Activated effector memory CD4-positive, alpha-beta T cell treated with anti-CD3 and anti-CD28 coated beads, Interleukin-2, amount 50 U/mL, for 16 hours (primary cell): ENCODE data around the gene E4F1.

ENCODE experiments used
- DNase-seq: peaks from one replicate; pipeline ENCODE4 v3.0.0-alpha.2; 2020

E4F1 gene

DNA sequence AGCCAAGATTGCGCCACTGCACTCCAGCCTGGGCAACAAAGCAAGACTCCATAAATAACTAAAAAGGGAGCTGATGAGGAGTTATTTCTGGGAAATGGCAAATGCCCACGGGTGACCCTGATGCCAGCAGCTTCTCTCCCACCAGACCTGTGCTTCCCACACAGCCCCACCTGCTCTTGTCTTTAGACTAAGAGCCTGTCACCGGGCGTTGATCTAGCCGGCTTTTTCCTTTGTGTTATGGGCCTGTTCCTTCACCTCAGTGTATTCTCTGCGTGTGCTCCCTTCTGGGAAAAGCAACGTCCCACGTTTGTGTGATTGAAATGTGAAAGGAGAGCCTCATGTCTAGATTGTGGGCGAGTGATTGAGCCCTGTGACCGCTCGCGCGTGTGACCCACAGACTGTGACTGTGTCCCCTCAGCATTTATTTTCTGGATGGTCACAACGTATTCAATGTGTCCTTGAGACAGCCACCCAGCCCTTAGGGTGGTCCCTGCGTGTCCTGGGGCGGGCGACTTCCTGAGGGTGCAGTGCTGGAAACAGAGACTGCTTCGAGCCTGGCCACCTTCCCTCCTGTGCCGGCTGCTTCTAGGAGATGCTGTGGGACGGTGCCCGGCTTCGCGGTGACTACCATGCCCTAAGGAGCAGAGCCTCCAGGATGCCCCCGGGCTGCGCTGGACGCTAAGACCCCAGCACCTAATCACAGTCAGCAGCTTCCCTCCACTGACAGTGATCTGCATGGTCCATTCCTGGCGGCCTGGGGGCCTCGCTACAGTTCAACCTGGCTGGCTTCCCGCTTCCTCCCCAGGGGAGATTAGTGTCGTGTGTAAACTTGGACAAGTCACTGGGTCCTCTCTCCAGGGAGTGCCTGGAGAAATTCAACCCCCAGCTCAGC lies 52.3 kb downstream of the E4F1 start:
- DNase-seq: no peak

DNA sequence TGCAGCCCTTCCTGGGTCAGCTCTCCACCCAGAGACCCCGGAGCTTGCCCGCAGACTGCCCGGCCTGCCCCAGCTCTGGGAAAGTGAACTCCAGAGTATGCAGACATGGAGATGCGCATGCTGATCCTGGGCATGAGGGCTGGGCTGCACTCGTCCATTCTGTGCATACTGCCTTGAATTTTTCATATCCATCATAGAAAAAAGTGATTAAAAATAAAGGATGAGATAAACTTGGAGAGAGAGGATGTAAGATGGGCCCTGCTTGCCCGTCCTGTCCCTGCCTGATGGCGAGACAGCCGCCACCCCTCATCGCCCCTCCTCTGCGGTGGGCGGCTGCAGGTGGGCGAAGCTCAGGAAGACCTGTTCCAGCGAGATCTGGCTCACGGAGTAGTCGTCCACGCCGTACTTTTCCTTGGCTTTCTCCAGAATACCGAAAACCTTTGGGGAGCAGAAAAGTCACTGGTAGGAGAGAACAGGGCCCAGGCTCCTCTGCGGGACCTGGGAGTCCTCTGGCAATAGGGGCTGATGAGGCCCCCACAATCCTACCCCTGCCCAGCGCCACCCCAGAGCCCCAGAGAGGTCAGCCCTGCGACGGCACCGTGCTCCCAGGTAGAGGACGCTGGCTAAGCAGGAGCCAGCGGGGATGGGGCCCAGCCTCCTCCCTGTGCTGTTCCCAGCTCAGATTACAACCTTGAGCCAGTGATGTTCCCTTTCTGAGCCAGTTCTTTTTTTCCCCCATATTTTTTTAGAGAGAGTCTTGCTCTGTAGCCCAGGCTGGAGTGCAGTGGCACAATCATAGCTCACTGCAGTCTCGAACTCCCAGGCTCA lies 53.2 kb downstream of the E4F1 start:
- no peak for DNase-seq

DNA sequence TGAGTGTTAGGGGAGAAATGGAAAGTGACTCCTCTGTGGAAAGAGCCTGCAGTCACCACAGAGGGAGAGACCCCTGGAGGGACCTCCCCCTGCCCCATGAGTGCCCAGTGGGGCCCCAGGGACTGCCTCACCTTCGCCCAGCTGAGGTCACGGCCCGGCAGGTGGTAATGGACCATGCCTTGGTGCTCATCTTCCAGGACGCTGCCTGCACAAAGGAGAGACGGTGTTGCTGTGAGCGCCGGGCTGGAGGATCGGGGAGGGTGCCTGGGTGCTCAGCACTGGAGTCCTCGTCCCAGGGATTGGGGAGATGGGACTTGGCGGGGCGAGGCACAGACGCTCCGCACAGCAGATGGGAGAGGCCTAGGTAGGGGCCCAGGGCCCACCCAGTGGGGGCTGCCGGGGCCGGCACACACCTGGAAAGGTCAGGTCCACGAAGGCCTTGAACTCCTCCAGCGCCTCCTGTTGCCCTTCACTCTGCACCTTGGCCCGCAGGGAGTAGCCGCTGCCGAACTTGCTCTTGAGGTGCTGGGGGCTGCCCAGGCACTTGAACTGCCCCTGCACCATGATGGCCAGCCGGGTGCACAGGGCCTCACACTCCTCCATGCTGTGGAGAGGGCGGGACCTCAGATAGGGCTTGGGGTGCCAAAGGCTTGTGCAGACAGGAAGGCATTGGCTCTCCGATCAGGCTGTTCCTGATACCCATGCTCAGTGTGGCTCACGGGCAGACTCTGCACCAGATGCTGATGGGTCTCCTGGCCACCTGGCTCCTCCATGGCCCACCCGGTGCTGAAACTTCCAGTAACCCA lies 54.3 kb downstream of the E4F1 start:
- no peak for DNase-seq

DNA sequence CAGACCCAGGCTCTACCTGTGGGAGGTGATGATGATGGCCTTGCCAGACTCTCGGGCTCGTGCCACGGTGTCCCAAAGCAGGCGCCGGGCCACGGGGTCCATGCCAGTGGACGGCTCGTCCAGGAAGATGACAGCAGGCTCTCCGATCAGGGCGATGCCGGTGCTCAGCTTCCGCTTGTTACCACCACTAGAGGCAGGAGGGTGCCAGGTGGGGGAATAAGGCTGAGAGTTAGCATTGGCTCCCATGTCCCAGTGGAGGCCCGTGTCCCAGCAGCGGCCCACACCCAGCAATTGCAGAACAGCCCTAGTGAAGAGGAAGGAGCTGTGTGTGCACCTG lies 54.8 kb downstream of the E4F1 start:
- DNase-seq: no peak

DNA sequence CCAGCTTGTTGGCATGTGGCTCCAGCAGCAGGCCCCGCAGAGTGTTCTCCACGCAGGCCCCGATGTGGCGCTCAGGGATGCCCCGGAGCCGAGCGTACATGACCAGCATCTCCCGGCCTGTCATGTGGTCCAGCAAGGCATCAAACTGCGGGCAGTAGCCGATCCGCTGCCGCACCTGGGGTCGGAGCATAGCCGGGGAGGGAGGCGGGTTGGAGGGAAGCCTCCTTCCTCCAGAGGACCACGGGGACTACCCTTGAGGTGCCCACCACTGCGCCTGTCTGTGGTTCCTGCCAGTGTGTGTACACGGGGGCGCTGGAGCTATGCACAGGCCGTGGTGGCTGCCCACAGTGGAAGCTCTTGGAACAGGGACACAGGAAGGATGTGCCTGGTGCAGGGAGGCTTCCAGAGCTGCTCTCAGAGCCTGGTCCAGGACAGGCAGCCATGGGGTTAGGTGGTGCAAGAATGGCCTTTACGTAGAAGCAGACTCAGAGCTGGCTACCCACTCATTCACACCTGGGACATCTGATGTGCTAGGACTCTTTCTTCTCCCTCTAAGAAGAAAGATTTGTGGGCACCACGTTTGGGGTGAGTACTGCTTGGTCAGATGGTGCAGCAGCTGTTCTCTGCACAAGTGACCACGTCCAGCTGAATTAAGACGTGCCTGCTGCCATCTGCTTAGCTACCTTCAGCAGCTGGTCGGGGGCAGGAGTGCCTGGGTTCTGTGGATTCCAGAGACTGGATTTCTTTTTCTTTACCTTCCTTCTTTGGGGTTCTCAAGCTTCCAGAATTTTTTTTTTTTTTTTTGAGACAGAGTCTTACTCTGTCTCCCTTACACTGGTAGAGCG lies 55.8 kb downstream of the E4F1 start:
- no peak for DNase-seq

DNA sequence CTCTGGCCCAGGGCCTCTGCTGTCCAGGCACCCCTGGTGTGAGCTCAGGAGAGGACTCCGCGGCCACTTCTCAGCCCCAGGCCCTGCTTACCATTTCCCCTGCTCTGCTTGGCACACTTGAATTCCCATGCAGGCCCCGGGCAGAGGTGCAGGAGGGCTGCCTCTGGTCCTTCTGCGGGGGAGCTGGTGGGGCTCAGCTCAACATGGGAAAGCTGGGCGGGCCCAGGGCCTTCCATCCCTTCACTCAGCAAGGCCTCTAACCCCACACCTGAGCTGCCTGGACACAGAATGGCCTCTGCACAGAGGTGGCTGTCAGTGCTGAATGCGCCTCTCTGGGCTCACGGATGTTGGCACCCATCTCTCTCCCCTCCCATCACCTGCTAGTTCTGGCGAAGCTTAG lies 57.1 kb downstream of the E4F1 start:
- no peak for DNase-seq

DNA sequence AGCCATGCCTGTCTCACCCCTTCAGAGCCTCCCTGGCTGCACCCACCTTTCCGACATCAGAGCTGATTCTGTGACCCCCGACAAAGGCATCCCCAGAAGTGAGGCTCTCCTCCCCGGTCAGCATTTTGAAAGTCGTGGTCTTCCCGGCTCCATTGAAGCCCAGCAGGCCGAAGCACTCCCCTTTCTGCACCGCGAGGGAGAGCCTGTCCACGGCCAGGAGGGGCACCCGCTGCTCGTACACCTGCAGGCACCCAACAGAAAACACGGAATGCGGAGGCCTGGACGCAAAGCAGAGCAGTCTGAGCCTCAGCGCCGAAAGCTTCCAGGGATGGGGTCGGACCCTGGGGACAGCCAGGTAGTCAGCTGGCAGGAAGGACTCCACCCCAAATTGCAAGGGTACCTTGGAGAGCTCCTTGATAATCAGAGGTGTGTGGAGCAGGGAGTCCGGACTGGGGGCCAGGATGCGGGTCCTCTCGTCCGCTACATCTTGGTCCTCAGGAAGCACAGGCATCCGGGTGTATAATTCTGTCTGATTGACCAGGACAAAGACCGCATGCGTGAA lies 57.7 kb downstream of the E4F1 start:
- no peak for DNase-seq

DNA sequence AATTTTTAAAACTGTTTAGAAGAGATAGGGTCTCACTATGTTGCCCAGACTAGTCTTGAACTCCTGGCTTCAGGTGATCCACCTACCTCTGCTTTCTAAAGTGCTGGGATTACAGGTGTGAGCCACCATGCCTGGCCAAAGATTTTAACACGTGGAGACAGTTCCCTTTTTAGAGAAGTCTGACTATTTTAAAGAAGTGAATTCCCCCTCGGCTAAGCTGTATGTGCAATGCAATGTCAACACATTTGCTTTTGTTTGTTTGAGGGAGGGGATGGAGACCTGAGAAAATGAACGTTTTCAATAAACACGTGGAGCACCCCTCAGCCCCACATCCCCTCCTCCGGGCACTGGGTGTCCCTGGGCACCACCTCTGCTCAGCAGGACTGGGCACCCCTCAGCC lies 58.9 kb downstream of the E4F1 start:
- no peak for DNase-seq

DNA sequence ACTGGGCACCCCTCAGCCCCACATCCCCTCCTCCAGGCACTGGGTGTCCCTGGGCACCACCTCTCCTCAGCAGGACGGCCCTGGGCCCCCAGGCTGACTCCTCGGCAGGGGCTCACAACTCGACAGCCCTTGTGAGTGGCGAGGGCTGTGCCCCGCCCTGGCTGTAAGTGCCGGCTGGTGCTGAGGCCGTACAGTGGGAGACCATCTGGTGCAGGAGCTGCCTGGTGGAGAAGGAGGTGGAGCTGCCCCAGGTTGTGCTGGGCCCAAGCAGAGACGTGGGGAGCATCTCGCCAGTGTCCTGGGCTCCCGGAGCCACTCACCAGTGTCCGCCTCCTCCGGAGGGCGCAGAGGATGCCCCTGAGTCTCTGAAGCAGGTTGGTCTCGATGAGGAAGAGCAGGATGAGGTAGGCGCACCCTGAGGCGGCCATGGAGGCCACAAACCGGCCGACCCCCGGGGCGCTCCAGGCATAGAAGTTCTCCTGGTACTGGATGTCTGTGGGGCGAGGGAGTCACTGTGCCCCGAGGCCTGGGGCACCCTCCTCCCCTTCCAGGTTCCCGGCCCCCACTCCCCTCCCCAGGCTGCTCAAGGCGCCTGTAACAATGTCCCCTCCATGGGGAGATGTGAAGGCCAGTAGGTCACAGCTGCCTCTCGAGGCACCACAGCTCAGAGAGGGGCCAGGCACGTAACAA lies 59.6 kb downstream of the E4F1 start:
- no peak for DNase-seq

DNA sequence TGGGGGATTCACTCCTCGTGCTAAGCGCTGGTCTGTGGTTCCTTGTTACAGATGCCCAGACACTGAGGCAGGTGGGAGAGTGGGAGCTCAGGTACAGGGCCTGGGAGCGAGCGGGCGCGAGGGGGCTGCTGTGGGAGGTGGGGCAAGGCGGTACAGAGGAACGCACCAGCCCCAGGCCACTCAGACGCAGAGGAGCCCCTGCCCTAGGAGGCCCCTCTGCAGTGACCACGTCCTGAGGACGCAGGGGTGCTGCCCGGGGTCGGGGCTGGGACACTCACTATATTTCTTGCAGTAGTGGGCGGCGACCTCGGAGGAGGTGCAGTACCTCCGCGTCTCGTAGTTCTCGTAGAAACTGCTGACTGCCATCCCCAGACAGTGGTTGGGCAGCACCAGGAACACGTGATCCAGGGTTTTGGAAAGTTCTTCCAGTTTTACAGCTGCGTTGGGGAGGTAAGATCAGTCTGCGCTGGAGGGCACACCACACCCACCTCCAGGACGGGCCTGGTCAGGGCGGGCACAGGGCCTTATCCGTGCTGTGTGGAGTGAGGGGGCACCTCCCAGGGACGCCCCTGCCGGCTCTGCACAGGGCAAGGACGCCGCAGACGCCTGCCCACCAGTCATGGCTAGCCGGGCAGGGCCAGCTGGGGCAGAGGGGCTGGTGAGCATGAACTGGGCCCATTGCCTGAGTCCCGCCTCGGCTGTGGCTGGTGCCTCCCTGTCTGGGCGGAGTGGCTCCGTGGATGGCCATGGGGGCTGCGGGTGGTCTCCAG lies 60.8 kb downstream of the E4F1 start:
- no peak for DNase-seq

DNA sequence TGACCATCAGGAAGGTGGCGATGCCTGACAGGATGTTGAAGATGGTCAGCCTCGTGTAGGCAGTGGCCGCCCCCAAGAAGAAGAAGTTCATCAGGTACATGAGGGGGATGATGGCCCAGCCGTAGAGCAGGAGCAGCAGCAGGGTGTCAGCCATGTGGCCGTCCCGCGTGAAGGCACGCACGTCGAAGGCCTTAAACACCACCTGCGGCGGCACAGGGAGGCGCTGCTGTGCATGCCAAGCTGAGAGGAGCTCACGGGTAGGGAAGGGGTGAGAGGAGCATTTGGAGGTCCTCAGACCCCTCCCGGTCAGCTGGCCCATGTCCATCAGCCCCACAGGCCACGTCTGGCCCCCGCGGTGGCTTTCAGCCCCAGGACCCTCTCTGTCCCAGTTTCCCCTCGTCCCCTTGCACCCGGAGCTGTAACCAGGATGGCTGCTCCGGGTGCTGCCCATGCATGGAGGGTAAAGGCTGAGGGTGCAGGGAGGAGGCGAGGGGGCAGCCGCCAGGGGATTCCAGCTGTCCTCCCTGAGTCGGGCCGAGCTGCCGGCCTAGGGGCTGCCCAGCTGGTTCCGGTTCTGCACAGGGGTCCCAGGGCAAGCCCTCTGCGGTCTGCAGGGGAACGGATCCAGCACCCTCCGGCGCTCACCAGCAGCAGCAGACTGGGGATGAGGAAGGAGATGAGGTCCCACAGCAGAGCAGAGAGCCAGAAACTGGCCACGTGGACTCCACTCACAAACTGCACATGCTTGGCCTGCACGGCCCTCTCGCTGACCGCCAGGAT lies 61.6 kb downstream of the E4F1 start:
- no peak for DNase-seq
